ENCODE data around the gene CALCB.
"Not testable (repeated sequence)": the region's sequence is repeated elsewhere in the genome, so short reads cannot be mapped to it uniquely, and the experiment has no call there.

CALCB gene, protein sequence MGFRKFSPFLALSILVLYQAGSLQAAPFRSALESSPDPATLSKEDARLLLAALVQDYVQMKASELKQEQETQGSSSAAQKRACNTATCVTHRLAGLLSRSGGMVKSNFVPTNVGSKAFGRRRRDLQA

GRCh38 chr11:15073361-15074205, at the start of gene CALCB:
TSS of gene CALCB (plus strand) at chr11:15073593. CDS start at chr11:15074719, 1,126 bp downstream.
- DNase-seq, result no peak

DNA sequence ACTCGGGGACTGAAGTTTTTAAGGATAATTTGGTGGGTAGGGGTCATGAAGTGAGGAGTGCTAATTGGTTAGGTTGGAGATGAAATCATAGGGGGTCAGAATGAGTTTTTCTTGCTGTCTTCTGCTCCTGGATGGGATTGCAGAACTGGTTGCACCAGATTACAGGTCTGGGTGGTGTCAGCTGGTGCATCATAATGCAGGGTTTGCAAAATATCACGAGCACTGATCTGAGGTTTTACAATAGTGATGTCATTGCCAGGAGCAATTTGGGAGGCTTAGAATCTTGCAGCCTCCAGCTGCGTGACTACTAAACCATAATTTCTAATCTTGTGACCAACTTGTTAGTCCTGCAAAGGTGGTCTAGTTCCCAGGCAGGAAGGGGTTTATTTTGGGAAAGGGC, 46.4 kb upstream of the CALCB start:
- DNase-seq, result no peak

- no peak for DNase-seq
Measured at GRCh38 chr11:15027956-15028355, 45.4 kb upstream of the CALCB start.

- DNase-seq, result no peak
Measured at GRCh38 chr11:15028379-15028778, 45.0 kb upstream of the CALCB start.

- DNase-seq, result not testable (repeated sequence)
Measured at GRCh38 chr11:15031945-15032344, 41.4 kb upstream of the CALCB start.

- DNase-seq, result no peak
Measured at GRCh38 chr11:15034687-15035267, 38.6 kb upstream of the CALCB start.

DNA sequence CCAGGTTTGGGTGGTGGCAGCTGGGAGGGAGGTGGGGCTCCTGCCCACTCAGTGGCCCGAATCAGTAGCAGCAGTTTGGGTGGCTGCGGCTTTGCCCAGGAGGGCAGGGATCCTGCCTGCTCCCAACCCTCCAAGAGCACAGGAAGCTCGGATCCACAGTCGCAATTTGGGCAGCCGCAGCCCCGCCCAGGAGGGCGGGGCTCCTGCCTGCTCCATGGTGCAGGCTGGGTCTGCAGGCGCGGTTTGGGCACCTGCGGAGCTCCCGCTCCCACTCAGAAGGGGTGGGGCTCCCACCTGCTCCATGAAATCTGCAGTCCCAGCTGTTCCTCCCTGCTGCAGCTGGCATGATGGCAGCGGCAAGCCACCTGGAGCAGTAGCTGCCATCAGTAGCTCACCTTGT, 38.1 kb upstream of the CALCB start:
- no peak for DNase-seq

- DNase-seq, result no peak
Measured at GRCh38 chr11:15038963-15039362, 34.4 kb upstream of the CALCB start.

GRCh38 chr11:15045209-15045608, 28.2 kb upstream of the CALCB start:
- DNase-seq, result no peak

GRCh38 chr11:15045891-15046290, 27.5 kb upstream of the CALCB start:
- DNase-seq, result no peak

DNA sequence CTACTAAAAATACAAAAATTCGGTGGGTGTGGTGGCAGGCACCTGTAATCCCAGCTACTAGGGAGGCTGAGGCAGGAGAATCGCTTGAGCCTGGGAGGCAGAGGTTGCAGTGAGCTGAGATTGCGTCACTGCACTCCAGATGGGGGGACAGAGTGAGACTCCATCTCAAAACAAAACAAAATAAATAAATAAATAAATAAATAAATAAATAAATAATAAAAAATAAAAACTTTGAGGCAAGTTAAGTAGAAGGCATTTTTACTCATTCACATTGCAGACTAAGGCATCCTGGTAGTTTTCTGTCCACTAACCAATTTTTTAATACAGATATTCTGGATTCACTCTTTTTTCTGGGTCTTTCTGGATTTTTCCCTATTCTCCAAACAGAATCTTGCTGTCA, 26.7 kb upstream of the CALCB start:
- DNase-seq, result not testable (repeated sequence)

DNA sequence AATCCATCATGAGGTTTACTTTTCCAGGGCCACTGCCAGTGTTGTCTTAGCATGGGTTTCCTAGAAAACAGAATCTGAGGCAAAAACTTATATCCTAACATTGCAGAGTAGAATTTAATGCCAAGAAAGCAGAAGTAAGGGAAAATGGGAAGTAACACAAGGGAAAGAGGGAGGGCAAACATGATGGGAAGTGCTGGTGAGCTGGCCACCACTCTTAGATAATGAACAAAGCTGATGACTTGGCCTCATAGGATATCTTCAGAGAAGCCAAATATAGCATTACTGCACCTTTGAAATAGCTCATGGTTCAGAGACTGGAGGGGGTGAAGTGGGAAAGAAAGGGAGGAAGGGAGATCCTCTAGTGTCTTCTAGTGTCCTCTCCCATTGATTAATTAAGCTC, 24.8 kb upstream of the CALCB start:
- DNase-seq, result no peak

GRCh38 chr11:15053191-15053685, 20.2 kb upstream of the CALCB start:
- DNase-seq, result no peak

DNA sequence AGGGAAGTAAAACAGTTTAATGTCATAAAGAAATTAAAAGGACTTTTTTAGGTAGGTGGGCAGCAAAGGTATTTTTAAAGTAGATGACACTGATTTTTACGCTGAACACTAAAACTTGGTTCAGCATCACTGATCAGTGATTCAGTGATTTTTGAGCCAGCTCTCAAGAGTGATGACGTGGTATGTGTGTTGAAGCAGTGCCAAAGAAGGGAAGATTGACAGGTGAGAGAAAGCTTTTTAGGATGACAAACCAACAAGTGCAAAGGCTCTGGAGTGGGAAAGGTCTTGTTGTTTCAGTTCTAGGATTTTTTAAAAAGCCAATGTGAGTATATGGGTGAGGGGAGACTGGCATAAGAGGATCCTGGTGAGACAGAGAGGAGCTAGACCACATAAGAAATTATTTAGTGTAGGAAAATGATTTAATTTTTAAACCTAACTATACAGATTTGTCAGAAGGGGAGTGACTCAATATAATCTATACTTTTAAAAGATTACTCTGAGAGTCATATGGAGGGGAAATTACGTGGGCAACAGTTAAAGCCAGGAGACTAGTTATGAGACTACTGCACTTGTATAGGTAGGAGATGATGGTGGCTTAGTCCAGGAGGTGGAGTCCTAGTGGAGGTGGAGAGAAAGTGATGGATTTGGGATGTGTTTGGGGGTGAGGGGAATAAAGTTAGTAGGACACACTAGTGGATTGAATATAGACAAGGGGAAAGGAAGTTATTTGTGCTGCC, 17.6 kb upstream of the CALCB start:
- DNase-seq, result no peak

DNA sequence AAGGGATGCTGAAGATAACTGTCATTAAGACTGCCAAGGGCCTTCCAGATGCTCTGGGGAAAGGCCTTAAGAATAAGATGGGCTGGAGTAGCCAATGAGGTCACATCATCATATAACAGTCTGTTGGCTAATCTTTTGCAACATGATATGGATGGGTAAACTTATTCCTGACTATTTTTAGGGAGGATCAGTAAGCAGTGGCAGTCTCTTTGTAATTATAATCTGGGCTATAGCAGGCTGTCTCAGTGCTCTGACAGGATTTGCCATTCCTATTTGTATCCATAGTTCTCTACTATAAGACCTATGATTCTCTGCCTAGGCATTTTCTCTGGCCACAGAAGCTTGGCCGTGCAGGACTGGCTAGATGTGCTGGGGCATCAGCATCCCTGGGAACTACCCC, 16.1 kb upstream of the CALCB start:
- DNase-seq, result no peak

- no peak for DNase-seq
Measured at GRCh38 chr11:15059132-15059915, 14.1 kb upstream of the CALCB start.

DNA sequence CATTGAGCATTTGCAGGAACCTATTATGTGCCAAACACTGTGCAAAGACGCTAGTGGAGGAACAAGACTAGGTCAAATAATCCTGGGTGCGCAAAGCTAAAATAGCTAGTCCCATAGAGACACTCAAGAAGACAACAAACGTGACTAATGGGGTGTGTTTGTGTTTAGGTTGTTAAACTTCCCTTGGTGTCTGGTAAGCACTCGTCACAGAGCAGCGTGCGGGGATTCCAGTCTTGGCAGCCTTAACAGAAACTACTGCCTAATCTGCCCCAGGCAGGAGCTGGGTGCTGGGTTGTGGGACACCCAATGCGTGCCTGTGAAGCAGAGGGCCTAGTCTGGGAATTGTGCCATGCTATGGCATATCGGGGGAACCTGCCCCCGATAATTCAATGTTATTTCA, 10.8 kb upstream of the CALCB start:
- no peak for DNase-seq

DNA sequence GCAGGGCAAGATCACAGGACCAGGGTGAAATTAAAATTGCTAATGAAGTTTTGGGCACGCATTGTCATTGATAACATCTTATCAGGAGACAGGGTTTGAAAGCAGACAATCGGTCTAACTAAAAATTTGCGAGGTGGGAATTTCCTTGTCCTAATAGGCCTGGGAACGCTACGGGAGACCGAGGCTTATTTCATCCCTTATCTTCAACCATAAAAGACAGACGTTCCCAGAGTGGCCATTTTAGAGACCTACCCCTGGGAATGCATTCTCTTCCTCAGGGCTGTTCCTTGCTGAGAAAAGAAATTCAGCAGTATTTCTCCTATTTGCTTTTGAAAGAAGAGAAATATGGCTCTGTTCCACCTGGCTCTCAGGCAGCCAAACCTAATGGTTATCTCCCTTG, 3.6 kb upstream of the CALCB start:
- DNase-seq, result not testable (repeated sequence)

- DNase-seq, result no peak
Measured at GRCh38 chr11:15071556-15072255, 1.7 kb upstream of the CALCB start.

GRCh38 chr11:15072551-15073143, 746 bp upstream of the CALCB start:
- no peak for DNase-seq
